Panc1 (cell line): Measurements from ENCODE around the gene ZMAT5. TPM values are rescaled to one million over a fixed set of nuclear protein-coding genes. Genes with fewer than 3 reads are reported as not detected.

Experiments
- ATAC-seq: fragments of 200-7000 bp; cut with Tn5 transposase; 2 replicates; pipeline ENCODE4 v1.9.1; 2020; ENCODE audit warnings: mild to moderate bottlenecking, moderate library complexity
- BruUV-seq: library from RNA; stranded (reverse); fragments of 400-500 nt; replicated peaks from 2 replicates; lab custom pipeline; 2021; lab: Mats Ljungman, UMichigan
- CTCF ChIA-PET: fragments of 300-600 bp; sonication (Branson Sonifier 250); formaldehyde crosslinking; loops from one replicate; lab custom pipeline; 2022; ENCODE audit warnings: antibody characterized with exemption; lab: Charles Lee
- POLR2A ChIA-PET: fragments of 300-600 bp; sonication (Branson Sonifier 250); formaldehyde crosslinking; loops from one replicate; lab custom pipeline; 2022; ENCODE audit warnings: antibody characterized with exemption; lab: Charles Lee
- DNase-seq: peaks from one replicate; pipeline ENCODE4 v3.0.0-alpha.2; 2010; ENCODE audit warnings: low read depth, low spot score
- H3K27ac ChIP-seq: 2 replicates; pipeline ENCODE4 v1.5.1; 2011; ENCODE audit warnings: mild to moderate bottlenecking, low read length, inconsistent platforms
- H3K27me3 ChIP-seq: fragments of 200-500 bp; sonication (Bioruptor generic); 2 replicates; pipeline ENCODE4 v1.6.0; 2014; ENCODE audit warnings: low read length, inconsistent platforms; ENCODE audit not compliant: control insufficient read depth, insufficient read depth
- H3K36me3 ChIP-seq: fragments of 200-500 bp; sonication (Bioruptor generic); 2 replicates; pipeline ENCODE4 v1.5.1; 2014; ENCODE audit warnings: inconsistent platforms, mild to moderate bottlenecking, low read length, moderate library complexity; ENCODE audit not compliant: control insufficient read depth, insufficient read depth
- H3K4me1 ChIP-seq: 2 replicates; pipeline ENCODE4 v1.5.1; 2011; ENCODE audit warnings: inconsistent platforms, mild to moderate bottlenecking, low read length, moderate library complexity; ENCODE audit not compliant: control insufficient read depth, insufficient read depth
- H3K4me3 ChIP-seq, 2 experiments: 2 replicates each; pipeline ENCODE4 v1.5.1; 2011 to 2012; ENCODE audit warnings: low read depth in 2 of 2, low read length in 2 of 2, mild to moderate bottlenecking in 2 of 2, inconsistent platforms in 1 of 2, moderate library complexity in 1 of 2
- H3K9me3 ChIP-seq: fragments of 200-500 bp; sonication (Bioruptor generic); 2 replicates; pipeline ENCODE4 v1.5.1; 2014; ENCODE audit warnings: low read depth, mild to moderate bottlenecking, inconsistent platforms, low read length, moderate library complexity; ENCODE audit not compliant: control insufficient read depth, insufficient read depth
- CTCF ChIP-seq: fragments of 450-650 bp; IDR thresholded peaks from 2 replicates; pipeline ENCODE4 v1.5.1; 2017; ENCODE audit warnings: mild to moderate bottlenecking
- POLR2AphosphoS5 ChIP-seq: IDR thresholded peaks from 2 replicates; pipeline ENCODE4 v1.6.1; 2012; ENCODE audit warnings: mild to moderate bottlenecking, low read depth, low read length, moderate library complexity
- REST ChIP-seq, 2 experiments: IDR thresholded peaks; 2 replicates each; pipeline ENCODE4 v1.6.1; 2011 to 2012; ENCODE audit warnings: low read depth in 2 of 2, control low read depth in 1 of 2, low read length in 1 of 2, mild to moderate bottlenecking in 1 of 2, moderate library complexity in 1 of 2; ENCODE audit not compliant: insufficient read depth in 1 of 2
- SIN3A ChIP-seq: IDR thresholded peaks from 2 replicates; pipeline ENCODE4 v1.6.1; 2012; ENCODE audit warnings: low read depth, mild to moderate bottlenecking, low read length, moderate library complexity, borderline replicate concordance; ENCODE audit not compliant: insufficient read depth
- TCF7L2 ChIP-seq: IDR thresholded peaks from 2 replicates; pipeline ENCODE4 v1.6.1; 2011; ENCODE audit warnings: mild to moderate bottlenecking, low read depth, low read length, inconsistent platforms
- in situ Hi-C: cut with HindIII; loops from 2 replicates; pipeline ENCODE4 v1.10.0; 2016; ENCODE audit warnings: low sequenced_read_pairs, low pct_unique_long_range_greater_than_20kb
- intact Hi-C: fragments of 100-400 bp; cut with micrococcal nuclease; formaldehyde crosslinking; loops from one replicate; pipeline ENCODE4 v1.10.0; 2022; ENCODE audit not compliant: unreplicated experiment
- total RNA-seq: library from RNA; stranded (reverse); gene quantifications from one replicate; pipeline ENCODE4 v1.2.1, GENCODE V29; 2021; ENCODE audit not compliant: unreplicated experiment

ZMAT5 gene
- total RNA-seq, 1 experiment from 2014 or later, result 22.4 TPM

GRCh38 chr22:29786031-29786430 is 19.2 kb upstream of the ZMAT5 start:
- H3K36me3 ChIP-seq, result no peaks in the 10 kb centered on the region
- no TSS peak for BruUV-seq
- DNase-seq (no peak), ATAC-seq (no peak)
- in situ Hi-C loops, result no loop called here
- H3K4me3 ChIP-seq, result no peak overlapping the region
- ChIA-PET CTCF (no interaction called here), POLR2A (interaction anchor here (0.5 kb wide), 1 partner anchor 10 kb away, joined by 16 read pairs; no protein-coding TSS in a partner anchor)
- TF ChIP-seq REST (IDR thresholded peaks at IDR 0.05; ENCODE audit: insufficient read depth in 1 of 2, low read depth in 2 of 2, low read length in 1 of 2), result no peak
- no peak for TF ChIP-seq TCF7L2
- TF ChIP-seq SIN3A, result no peak
- no peak for TF ChIP-seq CTCF
- no peak for TF ChIP-seq POLR2AphosphoS5
- H3K4me1 ChIP-seq, result peaks cover 3% of the 10 kb centered on the region; the same call in 1 of the 2 replicates
- H3K27me3 ChIP-seq, result no peaks in the 10 kb centered on the region
- intact Hi-C loops, result no loop called here
- H3K9me3 ChIP-seq, result no peaks in the 10 kb centered on the region
- no peak overlapping the region for H3K27ac ChIP-seq

DNA sequence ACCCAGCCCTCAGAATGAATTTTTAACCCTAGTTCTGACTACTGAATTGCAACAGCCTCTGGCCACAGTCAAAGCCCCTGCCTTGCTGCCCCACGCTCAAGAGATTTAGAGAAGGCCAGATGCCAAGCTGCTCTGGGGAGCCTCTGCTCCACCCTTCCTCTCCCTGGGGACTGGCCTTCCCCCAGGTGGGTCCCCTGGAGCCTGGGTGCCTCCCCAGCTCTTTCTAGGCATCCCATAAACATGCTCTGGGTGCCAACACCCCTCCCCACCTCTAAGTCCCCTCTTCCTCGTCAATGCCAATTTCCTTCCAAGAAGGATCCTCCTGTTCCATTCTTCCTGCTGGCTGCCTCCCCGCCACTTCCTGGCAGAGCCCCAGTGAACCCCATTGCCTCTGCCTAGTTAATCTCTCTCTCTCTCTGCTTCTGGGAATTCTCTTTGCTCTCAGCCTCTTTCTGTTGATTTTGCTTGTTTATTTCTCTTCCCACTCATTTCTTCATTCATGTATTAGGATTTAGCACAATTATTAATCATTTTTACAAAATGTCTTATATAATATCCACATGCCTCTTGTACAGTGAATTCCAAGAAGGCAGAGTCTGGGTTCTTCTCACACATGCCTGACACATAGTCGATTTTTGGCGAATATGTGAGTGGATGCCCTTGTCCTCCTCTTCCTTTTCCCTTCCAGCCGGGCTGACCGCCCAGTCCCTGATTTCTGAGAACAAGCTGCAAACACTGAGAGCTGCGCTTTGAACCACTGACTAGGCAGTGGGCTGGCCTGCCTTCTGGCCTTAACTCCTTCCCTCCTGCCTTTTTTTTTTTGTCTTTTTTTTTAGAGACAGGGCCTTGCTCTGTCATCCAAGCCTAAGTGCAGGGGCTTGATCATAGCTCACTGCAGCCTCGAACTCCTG is 17.9 kb upstream of the ZMAT5 start:
- POLR2A ChIA-PET, result no interaction called here
- no TSS peak for BruUV-seq
- intact Hi-C loops (no loop called here), in situ Hi-C loops (no loop called here)
- H3K27ac ChIP-seq, result no peak overlapping the region
- H3K4me1 ChIP-seq, result peaks cover 4% of the 10 kb centered on the region; the same call in 1 of the 2 replicates
- H3K36me3 ChIP-seq, result no peaks in the 10 kb centered on the region
- ATAC-seq, result no peak
- H3K9me3 ChIP-seq, result no peaks in the 10 kb centered on the region
- H3K27me3 ChIP-seq, result no peaks in the 10 kb centered on the region
- no peak for TF ChIP-seq CTCF
- no peak for TF ChIP-seq REST (IDR thresholded peaks at IDR 0.05; ENCODE audit: insufficient read depth in 1 of 2, low read depth in 2 of 2, low read length in 1 of 2)
- no peak for TF ChIP-seq POLR2AphosphoS5
- TF ChIP-seq TCF7L2, result no peak
- TF ChIP-seq SIN3A, result no peak
- DNase-seq, result no peak
- H3K4me3 ChIP-seq, result no peak overlapping the region
- CTCF ChIA-PET, result no interaction called here
